ENCODE results near the gene TRMT44.
"Not testable (repeated sequence)": the region's sequence is repeated elsewhere in the genome, so short reads cannot be mapped to it uniquely, and the experiment has no call there.

TRMT44 gene

GRCh38 chr4:8440492-8441311, at the start of gene TRMT44, which contains the start of gene ACOX3:
Gene TRMT44 (plus strand): TSS chr4:8440777. CDS start chr4:8440823, 46 bp downstream.
Gene ACOX3 (minus strand): TSS chr4:8440723. CDS start chr4:8416521, 24,202 bp downstream.
- peak; percentile 93 for DNase-seq (ENCODE audit: low read depth)

- DNase-seq (ENCODE audit: low read depth), result no peak
These were observed 49.5 kb upstream of the TRMT44 start for GRCh38 chr4:8391071-8391470.

- no peak for DNase-seq (ENCODE audit: low read depth)
These were observed 48.6 kb upstream of the TRMT44 start for GRCh38 chr4:8391972-8392371.

GRCh38 chr4:8392591-8393190, 47.9 kb upstream of the TRMT44 start:
- DNase-seq (ENCODE audit: low read depth), result no peak

GRCh38 chr4:8393593-8394038, 47.0 kb upstream of the TRMT44 start:
- DNase-seq (ENCODE audit: low read depth), result no peak

GRCh38 chr4:8394061-8394519, 46.5 kb upstream of the TRMT44 start:
- no peak for DNase-seq (ENCODE audit: low read depth)

GRCh38 chr4:8394806-8395205, 45.8 kb upstream of the TRMT44 start:
- no peak for DNase-seq (ENCODE audit: low read depth)

- DNase-seq (ENCODE audit: low read depth), result no peak
These were observed 44.9 kb upstream of the TRMT44 start for GRCh38 chr4:8395504-8396296.

- DNase-seq (ENCODE audit: low read depth), result no peak
These were observed 43.7 kb upstream of the TRMT44 start for GRCh38 chr4:8396762-8397406.

- no peak for DNase-seq (ENCODE audit: low read depth)
These were observed 42.2 kb upstream of the TRMT44 start for GRCh38 chr4:8398347-8398746.

- no peak for DNase-seq (ENCODE audit: low read depth)
These were observed 41.3 kb upstream of the TRMT44 start for GRCh38 chr4:8399298-8399697.

- no peak for DNase-seq (ENCODE audit: low read depth)
These were observed 39.8 kb upstream of the TRMT44 start for GRCh38 chr4:8400632-8401325.

GRCh38 chr4:8401665-8402064, 38.9 kb upstream of the TRMT44 start:
- no peak for DNase-seq (ENCODE audit: low read depth)

GRCh38 chr4:8402181-8402597, 38.4 kb upstream of the TRMT44 start:
- no peak for DNase-seq (ENCODE audit: low read depth)

- no peak for DNase-seq (ENCODE audit: low read depth)
These were observed 37.9 kb upstream of the TRMT44 start for GRCh38 chr4:8402640-8403039.

GRCh38 chr4:8403173-8403753, 37.3 kb upstream of the TRMT44 start:
- DNase-seq (ENCODE audit: low read depth), result no peak

GRCh38 chr4:8403976-8404375, 36.6 kb upstream of the TRMT44 start:
- DNase-seq (ENCODE audit: low read depth), result no peak

- DNase-seq (ENCODE audit: low read depth), result no peak
These were observed 35.6 kb upstream of the TRMT44 start for GRCh38 chr4:8404791-8405515.

GRCh38 chr4:8405516-8405875, 35.1 kb upstream of the TRMT44 start:
- no peak for DNase-seq (ENCODE audit: low read depth)

- not testable (repeated sequence) for DNase-seq (ENCODE audit: low read depth)
These were observed 33.7 kb upstream of the TRMT44 start for GRCh38 chr4:8406887-8407286.
